GM12872 (cell line): ENCODE data around the gene MTG1.

Experiments used
- CTCF ChIP-seq: IDR thresholded peaks from 3 replicates; pipeline ENCODE4 v1.5.1; 2011; ENCODE audit warnings: low read depth, mild to moderate bottlenecking, low read length, moderate library complexity; ENCODE audit not compliant: insufficient read depth

MTG1 gene

GRCh38 chr10:133461027-133461426, 67.1 kb downstream of the MTG1 start:
- no peak for TF ChIP-seq CTCF

GRCh38 chr10:133461841-133462240, 67.9 kb downstream of the MTG1 start:
- no peak for TF ChIP-seq CTCF

- TF ChIP-seq CTCF, result no peak
Observed at GRCh38 chr10:133462512-133463305, 68.8 kb downstream of the MTG1 start.

GRCh38 chr10:133464582-133465031, 70.7 kb downstream of the MTG1 start:
- TF ChIP-seq CTCF, result no peak

GRCh38 chr10:133465191-133465949, 71.4 kb downstream of the MTG1 start:
- TF ChIP-seq CTCF, result no peak

GRCh38 chr10:133465950-133466474, 72.1 kb downstream of the MTG1 start:
- no peak for TF ChIP-seq CTCF

- TF ChIP-seq CTCF, result no peak
Observed at GRCh38 chr10:133466683-133467275, 72.8 kb downstream of the MTG1 start.
